K562 (cell line): ENCODE results near the gene EEF1AKMT1. TPM values are rescaled to one million over a fixed set of nuclear protein-coding genes. Genes with fewer than 3 reads are reported as not detected.

Source experiments
- ATAC-seq: fragments of 200-7000 bp; cut with Tn5 transposase; 3 replicates; pipeline ENCODE4 v1.9.1; 2020; ENCODE audit warnings: moderate library complexity
- BruUV-seq: library from RNA; stranded (reverse); fragments of 400-500 nt; replicated peaks from 2 replicates; lab custom pipeline; 2021; lab: Mats Ljungman, UMichigan
- CTCF ChIA-PET: fragments of 300-600 bp; formaldehyde crosslinking; extraction: SDS; loops from one replicate; lab custom pipeline; 2021; ENCODE audit warnings: low intra/inter-chr PET ratio; lab: Yijun Ruan, JAX
- POLR2A ChIA-PET: fragments of 300-600, 350-650 bp; sonication (Branson Sonifier 250); formaldehyde crosslinking; extraction: SDS; loops from one replicate; lab custom pipeline; 2021; ENCODE audit warnings: antibody characterized with exemption, inconsistent platforms; lab: Yijun Ruan, JAX
- DNase-seq, 4 experiments: peaks; one replicate each; pipeline versions ENCODE4 v3.0.0 to v3.0.0-alpha.2; 2011 to 2018; ENCODE audit warnings: low spot score in 3 of 4, mixed read lengths in 3 of 4; ENCODE audit errors: extremely low read depth in 1 of 4
- FAIRE-seq: peaks from 2 replicates; lab custom pipeline; 2011; peaks lifted over from hg19 to GRCh38; lab: Jason Lieb, UNC
- H2AFZ ChIP-seq: 2 replicates; pipeline ENCODE4 v1.6.0; 2011; ENCODE audit warnings: low read depth, low read length, control low read depth, inconsistent platforms
- H3K27ac ChIP-seq: fragments of 200-600 bp; 3 replicates; pipeline ENCODE4 v1.8.0; 2011; ENCODE audit warnings: low read depth, mild to moderate bottlenecking, control low read depth, inconsistent platforms, low read length, moderate library complexity, mixed read lengths; ENCODE audit errors: extremely low read depth
- H3K27me3 ChIP-seq, 2 experiments: fragments of 300-600 bp in 1 of 2; 2 replicates in 1 of 2; 3 replicates in 1 of 2; pipeline versions ENCODE4 v1.6.0 to v1.8.0; 2011; ENCODE audit warnings: inconsistent platforms in 2 of 2, low read length in 2 of 2, mild to moderate bottlenecking in 1 of 2, mixed read lengths in 1 of 2, moderate library complexity in 1 of 2; ENCODE audit not compliant: control insufficient read depth in 2 of 2, insufficient read depth in 2 of 2
- H3K36me3 ChIP-seq: fragments of 300-600 bp; 3 replicates; pipeline ENCODE4 v1.8.0; 2011; ENCODE audit warnings: mild to moderate bottlenecking, low read length, inconsistent platforms; ENCODE audit not compliant: control insufficient read depth, insufficient read depth
- H3K4me1 ChIP-seq, 2 experiments: fragments of 200-600 bp in 1 of 2; replicated peaks in 1 of 2; 2 replicates in 1 of 2; 3 replicates in 1 of 2; pipeline versions ENCODE4 v1.5.1 to v1.8.0; 2011; ENCODE audit warnings: inconsistent platforms in 2 of 2, low read length in 2 of 2, mild to moderate bottlenecking in 1 of 2, mixed read lengths in 1 of 2, moderate library complexity in 1 of 2; ENCODE audit not compliant: control insufficient read depth in 2 of 2, insufficient read depth in 2 of 2
- H3K4me2 ChIP-seq: 2 replicates; pipeline ENCODE4 v1.6.1; 2011; ENCODE audit warnings: low read length, control low read depth, inconsistent platforms, mixed read lengths; ENCODE audit not compliant: insufficient read depth
- H3K4me3 ChIP-seq: fragments of 200-600 bp; sonication (generic), shearing (Covaris generic); 2 replicates; pipeline ENCODE4 v1.5.1; 2016; ENCODE audit warnings: control low read depth, inconsistent platforms
- H3K79me2 ChIP-seq: fragments of 200-600 bp; 3 replicates; pipeline ENCODE4 v1.8.0; 2011; ENCODE audit warnings: low read length, inconsistent platforms; ENCODE audit not compliant: control insufficient read depth, insufficient read depth
- H3K9ac ChIP-seq, 2 experiments: 2 replicates each; pipeline versions ENCODE4 v1.6.0 to v1.6.1; 2011; ENCODE audit warnings: low read depth in 2 of 2, low read length in 2 of 2, control low read depth in 1 of 2, inconsistent platforms in 1 of 2, mild to moderate bottlenecking in 1 of 2, mixed read lengths in 1 of 2; ENCODE audit not compliant: insufficient read depth in 1 of 2
- H3K9me1 ChIP-seq: one replicate; pipeline ENCODE4 v1.6.0; 2011; ENCODE audit warnings: inconsistent platforms, mild to moderate bottlenecking, low read length, moderate library complexity; ENCODE audit not compliant: control insufficient read depth, insufficient read depth
- H3K9me3 ChIP-seq: replicated peaks from 2 replicates; pipeline ENCODE4 v1.5.1; 2011; ENCODE audit warnings: low read depth, low read length, inconsistent platforms; ENCODE audit not compliant: control insufficient read depth, insufficient read depth
- H4K20me1 ChIP-seq: replicated peaks from 2 replicates; pipeline ENCODE4 v1.6.1; 2011; ENCODE audit warnings: low read length, inconsistent platforms, mixed read lengths; ENCODE audit not compliant: control insufficient read depth, insufficient read depth
- ARNT ChIP-seq, 2 experiments: fragments of 450-650 bp; IDR thresholded peaks; 2 replicates each; pipeline ENCODE4 v1.6.1; 2016; ENCODE audit warnings: mild to moderate bottlenecking in 1 of 2
- BRF2 ChIP-seq: IDR thresholded peaks from 3 replicates; pipeline ENCODE4 v1.6.1; 2011; ENCODE audit warnings: borderline replicate concordance, mild to moderate bottlenecking; ENCODE audit not compliant: insufficient read length, insufficient read depth
- C11orf30 ChIP-seq: fragments of 450-650 bp; IDR thresholded peaks from 2 replicates; pipeline ENCODE4 v1.6.1; 2016; ENCODE audit warnings: low read depth, mild to moderate bottlenecking
- CCNT2 ChIP-seq: IDR thresholded peaks from 2 replicates; pipeline ENCODE4 v1.6.1; 2011; ENCODE audit warnings: borderline replicate concordance, low read depth, mild to moderate bottlenecking, moderate library complexity, mixed read lengths, low read length; ENCODE audit not compliant: insufficient read length; ENCODE audit errors: extremely low read depth
- ETV5 ChIP-seq: sonication (generic); formaldehyde crosslinking; IDR thresholded peaks from 2 replicates; pipeline ENCODE4 v1.4.0; 2020; ENCODE audit warnings: low read depth, mild to moderate bottlenecking, missing genetic modification reagents
- GABPB1 ChIP-seq: sonication (generic); formaldehyde crosslinking; IDR thresholded peaks from 2 replicates; pipeline ENCODE4 v1.8.0; 2022; ENCODE audit warnings: mild to moderate bottlenecking, missing genetic modification reagents
- GATAD2B ChIP-seq: fragments of 450-650 bp; IDR thresholded peaks from 2 replicates; pipeline ENCODE4 v1.6.1; 2017; ENCODE audit warnings: mild to moderate bottlenecking, borderline replicate concordance
- HNRNPUL1 ChIP-seq: fragments of 200-400 bp; formaldehyde crosslinking; IDR thresholded peaks from 2 replicates; pipeline ENCODE4 v1.6.1; 2017; ENCODE audit warnings: low read length
- KDM5B ChIP-seq: fragments of 200-600 bp; sonication (generic); IDR thresholded peaks from 2 replicates; pipeline ENCODE4 v1.6.1; 2012; ENCODE audit warnings: low read depth, mild to moderate bottlenecking, moderate library complexity, low read length, control low read depth, inconsistent platforms; ENCODE audit not compliant: insufficient replicate concordance
- MTA3 ChIP-seq: fragments of 450-650 bp; formaldehyde crosslinking; IDR thresholded peaks from 2 replicates; pipeline ENCODE4 v1.6.1; 2017; ENCODE audit warnings: mild to moderate bottlenecking, borderline replicate concordance
- NRF1 ChIP-seq, 2 experiments: fragments of 450-650 bp; IDR thresholded peaks in 1 of 2; conservative IDR thresholded peaks in 1 of 2; 2 replicates each; pipeline ENCODE4 v1.6.1; 2014; ENCODE audit warnings: mild to moderate bottlenecking in 2 of 2
- PTTG1 ChIP-seq: fragments of 450-650 bp; IDR thresholded peaks from 2 replicates; pipeline ENCODE4 v1.6.1; 2016; ENCODE audit warnings: low read depth, mild to moderate bottlenecking, missing genetic modification characterization, missing compliant biosample characterization
- RAD21 ChIP-seq, 2 experiments: fragments of 250-450 bp in 1 of 2; fragments of 450-650 bp in 1 of 2; sonication (Bioruptor Pico) in 1 of 2; formaldehyde crosslinking in 1 of 2; IDR thresholded peaks in 1 of 2; conservative IDR thresholded peaks in 1 of 2; 2 replicates each; pipeline versions ENCODE4 v1.4.0 to v1.8.0; 2020 to 2022; ENCODE audit warnings: mild to moderate bottlenecking in 2 of 2, moderate library complexity in 1 of 2
- RB1 ChIP-seq: fragments of 450-650 bp; IDR thresholded peaks from 2 replicates; pipeline ENCODE4 v1.6.1; 2017; ENCODE audit warnings: low read depth, mild to moderate bottlenecking
- TAL1 ChIP-seq: fragments of 450-650 bp; IDR thresholded peaks from 2 replicates; pipeline ENCODE4 v1.6.1; 2016; ENCODE audit warnings: mild to moderate bottlenecking
- TBP ChIP-seq: optimal IDR thresholded peaks from 2 replicates; pipeline ENCODE3; 2011; ENCODE audit warnings: low read depth, low read length, improper control_type of control experiment
- ZNF124 ChIP-seq: sonication (generic); formaldehyde crosslinking; IDR thresholded peaks from 2 replicates; pipeline ENCODE4 v1.8.1; 2022; ENCODE audit warnings: missing genetic modification reagents
- ZNF239 ChIP-seq: fragments of 250-450 bp; sonication (Bioruptor Pico); IDR thresholded peaks from 2 replicates; pipeline ENCODE4 v1.4.0; 2020; ENCODE audit warnings: mild to moderate bottlenecking
- WGBS: fragments of 100-300 bp; shearing (Covaris generic); methylation state at CpG from one replicate; pipeline ENCODE4 v1.1.6; 2016; ENCODE audit warnings: low coverage, mixed read lengths; ENCODE audit not compliant: insufficient coverage; ENCODE audit errors: missing lambda C conversion rate; 5-methylcytosine and 5-hydroxymethylcytosine counted together
- in situ Hi-C: fragments of 300-500 bp; cut with MboI; formaldehyde crosslinking; loops from 4 replicates; pipeline ENCODE4 v1.15.0; 2018; ENCODE audit warnings: inconsistent platforms, mixed read lengths
- intact Hi-C: fragments of 100-400 bp; cut with micrococcal nuclease; formaldehyde crosslinking; loops from 2 replicates; pipeline ENCODE4 v1.14.2; 2022
- polyA plus RNA-seq, 8 experiments: library from polyadenylated mRNA; depleted of rRNA in 4 of 8; stranded (reverse) in 5 of 8; unstranded in 3 of 8; fragments of >200 nt; fragmentation: Nextera tagmentation in 2 of 8; fragmentation: Illumina TruSeq in 1 of 8; extraction: Ambion mirVana in 2 of 8; extraction: Trizol in 1 of 8; gene quantifications; 2 replicates each; pipeline versions ENCODE4 v1.2.1 to v1.2.3, GENCODE V29; 2011 to 2014; ENCODE audit warnings: inconsistent platforms in 1 of 8, missing spikeins in 1 of 8
- total RNA-seq, 7 experiments: library from RNA; depleted of rRNA in 6 of 7; stranded (reverse); fragments of >200 nt in 6 of 7; fragmentation: Illumina TruSeq in 2 of 7; extraction: Trizol in 2 of 7; gene quantifications; 2 replicates each; pipeline versions ENCODE4 v1.2.1 to v1.2.3, GENCODE V29; 2011 to 2021; ENCODE audit warnings: low replicate concordance in 1 of 7
- TF ChIP-seq, protein P1 (sequence below), 3 experiments: IDR thresholded peaks in 2 of 3; conservative IDR thresholded peaks in 1 of 3; 2 replicates each; pipeline ENCODE4 v1.5.1; 2011 to 2012; ENCODE audit warnings: low read length in 3 of 3, mild to moderate bottlenecking in 3 of 3, control low read depth in 2 of 3, improper control_type of control experiment in 1 of 3, inconsistent platforms in 1 of 3, low read depth in 1 of 3, mixed read lengths in 1 of 3, moderate library complexity in 1 of 3; ENCODE audit not compliant: insufficient read depth in 2 of 3

Gene EEF1AKMT1
- total and polyA plus RNA-seq, 9 of the 15 experiments (the other 6 are each of a cell fraction or from before 2014, with no cell fraction given): 5.3 to 36.3 (median 7.9) TPM

- Histone ChIP-seq H3K4me1 (peaks cover 4 to 11% of the 10 kb centered on the region in 2 experiments; a peak in 3 of 5 replicates), H3K27me3 (peaks cover 17 to 21% of the 10 kb centered on the region in 2 experiments; a peak in 4 of 5 replicates), H3K9me3 (no peaks in the 10 kb centered on the region), H3K36me3 (no peaks in the 10 kb centered on the region), H3K79me2 (no peaks in the 10 kb centered on the region), H3K4me3 (peak overlapping the region; percentile 40), H2AFZ (no peak overlapping the region), H3K9ac (peak overlapping the region in 1 of 2 experiments; percentile 87; a peak in 2 of 4 replicates), H3K27ac (no peak overlapping the region), H3K9me1 (no peaks in the 10 kb centered on the region), H3K4me2 (peak overlapping the region; percentile 41; the same call in 1 of the 2 replicates), H4K20me1 (no peaks in the 10 kb centered on the region)
- ChIA-PET CTCF (interaction anchor here (0.6 kb wide), 1 partner anchor 195 kb away, joined by 6 read pairs; no protein-coding TSS in a partner anchor), POLR2A (interaction anchor here (0.6 to 1.0 kb wide), 2 partner anchors 10 to 32 kb away, joined by 4 to 6 read pairs; no protein-coding TSS in a partner anchor)
- intact Hi-C loops (no loop called here), in situ Hi-C loops (no loop called here)
- no TSS peak for BruUV-seq
- FAIRE-seq (no peak), DNase-seq (peak; percentile 71 to 91 (median 88)), ATAC-seq (peak; percentile 95)
- WGBS: 0% methylated on average over 10 of the region's 98 CpGs
- TF ChIP-seq GABPB1 (CRISPR knock-in tag) (peak; percentile 40; the same call in 1 of the 2 replicates), KDM5B (no peak), NRF1 (conservative IDR thresholded peaks at IDR 0.05 in 1 of 2, IDR thresholded peaks at IDR 0.05 in 1 of 2) (peak in 1 of 2 experiments; percentile 41; a peak in 2 of 4 replicates), BRF2 (no peak), GATAD2B (0 out of 2 replicates have a peak, but pooled peaks have one; percentile 29), TAL1 (no peak), TBP (peak; percentile 26), RB1 (peak; percentile 58; the same call in 1 of the 2 replicates), PTTG1 (tag) (no peak), C11orf30 (no peak), ETV5 (CRISPR knock-in tag) (peak; percentile 51; the same call in 1 of the 2 replicates), CCNT2 (peak; percentile 43), MTA3 (no peak), ZNF124 (CRISPR knock-in tag) (no peak), HNRNPUL1 (no peak), ARNT (IDR thresholded peaks at IDR 0.05) (no peak), RAD21 (CRISPR knock-in tag; conservative IDR thresholded peaks at IDR 0.05 in 1 of 2, IDR thresholded peaks at IDR 0.05 in 1 of 2) (peak in 1 of 2 experiments; percentile 27; a peak in 1 of 4 replicates), ZNF239 (CRISPR knock-in tag) (peak; percentile 81)
- TF ChIP-seq, protein P1, sequence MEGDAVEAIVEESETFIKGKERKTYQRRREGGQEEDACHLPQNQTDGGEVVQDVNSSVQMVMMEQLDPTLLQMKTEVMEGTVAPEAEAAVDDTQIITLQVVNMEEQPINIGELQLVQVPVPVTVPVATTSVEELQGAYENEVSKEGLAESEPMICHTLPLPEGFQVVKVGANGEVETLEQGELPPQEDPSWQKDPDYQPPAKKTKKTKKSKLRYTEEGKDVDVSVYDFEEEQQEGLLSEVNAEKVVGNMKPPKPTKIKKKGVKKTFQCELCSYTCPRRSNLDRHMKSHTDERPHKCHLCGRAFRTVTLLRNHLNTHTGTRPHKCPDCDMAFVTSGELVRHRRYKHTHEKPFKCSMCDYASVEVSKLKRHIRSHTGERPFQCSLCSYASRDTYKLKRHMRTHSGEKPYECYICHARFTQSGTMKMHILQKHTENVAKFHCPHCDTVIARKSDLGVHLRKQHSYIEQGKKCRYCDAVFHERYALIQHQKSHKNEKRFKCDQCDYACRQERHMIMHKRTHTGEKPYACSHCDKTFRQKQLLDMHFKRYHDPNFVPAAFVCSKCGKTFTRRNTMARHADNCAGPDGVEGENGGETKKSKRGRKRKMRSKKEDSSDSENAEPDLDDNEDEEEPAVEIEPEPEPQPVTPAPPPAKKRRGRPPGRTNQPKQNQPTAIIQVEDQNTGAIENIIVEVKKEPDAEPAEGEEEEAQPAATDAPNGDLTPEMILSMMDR (IDR thresholded peaks at IDR 0.05 in 2 of 3, conservative IDR thresholded peaks at IDR 0.05 in 1 of 3; ENCODE audit: insufficient read depth in 2 of 3, low read depth in 1 of 3, low read length in 3 of 3): peak; percentile 24 to 80 (median 51); a peak in 4 of 6 replicates
These were observed 69.8 kb downstream of the EEF1AKMT1 start for GRCh38 chr13:20703780-20704458.
